ENCODE data around the gene ABCA6.

ABCA6 gene

GRCh38 chr17:69059458-69060175 is 82.1 kb downstream of the ABCA6 start:
- peak; percentile 41 for DNase-seq
- in situ Hi-C loops (cut with MboI; ENCODE audit: low pct_unique_long_range_greater_than_20kb, low sequenced_read_pairs): loop anchor here (25.0 kb wide), 2 partner anchors 178 to 272 kb away; partner anchors contain the start of gene ABCA10

DNA sequence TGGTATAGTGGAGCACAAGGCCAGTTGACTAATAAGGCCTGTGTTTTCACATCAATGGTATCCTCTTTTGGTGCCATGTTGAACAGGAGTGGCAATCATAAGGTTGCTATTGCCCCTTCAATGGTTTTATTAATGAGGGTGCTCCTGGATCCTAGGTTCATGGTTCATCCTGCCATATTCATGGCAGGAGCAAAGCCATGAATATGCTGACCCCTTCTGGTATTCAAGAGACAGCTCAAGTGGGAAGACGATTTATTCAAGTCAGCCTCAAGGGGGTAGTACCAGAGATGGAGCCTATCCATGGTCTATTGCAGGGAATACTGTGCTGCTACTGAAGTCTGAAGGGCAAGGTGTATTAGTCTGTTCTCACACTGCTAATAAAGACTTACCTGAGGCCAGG is 83.5 kb downstream of the ABCA6 start:
- DNase-seq: peak; percentile 63
- in situ Hi-C loops (cut with MboI; ENCODE audit: low pct_unique_long_range_greater_than_20kb, low sequenced_read_pairs): loop anchor here (25.0 kb wide), 2 partner anchors 179 to 271 kb away; partner anchors contain the start of gene ABCA10

- in situ Hi-C loops (cut with MboI; ENCODE audit: low pct_unique_long_range_greater_than_20kb, low sequenced_read_pairs): loop anchor here (25.0 kb wide), 2 partner anchors 180 to 270 kb away; partner anchors contain the start of gene ABCA10
- no peak for DNase-seq
Measured at GRCh38 chr17:69057280-69057679, 84.4 kb downstream of the ABCA6 start.

GRCh38 chr17:69056179-69056823 is 85.4 kb downstream of the ABCA6 start:
- in situ Hi-C loops (cut with MboI; ENCODE audit: low pct_unique_long_range_greater_than_20kb, low sequenced_read_pairs): loop anchor here (25.0 kb wide), 2 partner anchors 181 to 269 kb away; partner anchors contain the start of gene ABCA10

GRCh38 chr17:69055334-69055733 is 86.4 kb downstream of the ABCA6 start:
- in situ Hi-C loops (cut with MboI; ENCODE audit: low pct_unique_long_range_greater_than_20kb, low sequenced_read_pairs): loop anchor here (25.0 kb wide), 2 partner anchors 182 to 268 kb away; partner anchors contain the start of gene ABCA10
- no peak for DNase-seq

More at GRCh38 chr17:69056179-69056823, 85.4 kb downstream of the ABCA6 start:
- no peak for DNase-seq

GRCh38 chr17:69050999-69051775 is 90.5 kb downstream of the ABCA6 start:
- in situ Hi-C loops (cut with MboI; ENCODE audit: low pct_unique_long_range_greater_than_20kb, low sequenced_read_pairs): loop anchor here (25.0 kb wide), 2 partner anchors 186 to 264 kb away; partner anchors contain the start of gene ABCA10
- no peak for DNase-seq

DNA sequence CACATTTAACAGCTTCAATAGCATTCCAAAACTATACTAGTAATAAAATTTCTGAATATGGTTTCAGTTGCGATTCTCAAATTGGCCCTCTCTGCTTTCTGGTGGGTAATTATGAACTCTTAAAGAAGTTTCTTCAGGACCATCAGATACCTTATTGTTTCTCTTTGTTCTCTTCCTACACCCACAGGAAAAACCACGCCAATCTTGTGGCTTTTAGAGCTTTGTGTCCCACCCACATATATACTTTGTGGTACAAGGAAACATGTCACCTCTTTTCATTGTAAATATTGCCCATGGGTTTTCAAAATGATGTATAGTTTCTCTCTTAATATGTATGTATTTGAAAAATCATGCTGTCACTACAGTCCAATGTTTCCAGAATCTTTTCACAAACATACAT is 93.1 kb downstream of the ABCA6 start:
- in situ Hi-C loops (cut with MboI; ENCODE audit: low pct_unique_long_range_greater_than_20kb, low sequenced_read_pairs): no loop called here
- no peak for DNase-seq

DNA sequence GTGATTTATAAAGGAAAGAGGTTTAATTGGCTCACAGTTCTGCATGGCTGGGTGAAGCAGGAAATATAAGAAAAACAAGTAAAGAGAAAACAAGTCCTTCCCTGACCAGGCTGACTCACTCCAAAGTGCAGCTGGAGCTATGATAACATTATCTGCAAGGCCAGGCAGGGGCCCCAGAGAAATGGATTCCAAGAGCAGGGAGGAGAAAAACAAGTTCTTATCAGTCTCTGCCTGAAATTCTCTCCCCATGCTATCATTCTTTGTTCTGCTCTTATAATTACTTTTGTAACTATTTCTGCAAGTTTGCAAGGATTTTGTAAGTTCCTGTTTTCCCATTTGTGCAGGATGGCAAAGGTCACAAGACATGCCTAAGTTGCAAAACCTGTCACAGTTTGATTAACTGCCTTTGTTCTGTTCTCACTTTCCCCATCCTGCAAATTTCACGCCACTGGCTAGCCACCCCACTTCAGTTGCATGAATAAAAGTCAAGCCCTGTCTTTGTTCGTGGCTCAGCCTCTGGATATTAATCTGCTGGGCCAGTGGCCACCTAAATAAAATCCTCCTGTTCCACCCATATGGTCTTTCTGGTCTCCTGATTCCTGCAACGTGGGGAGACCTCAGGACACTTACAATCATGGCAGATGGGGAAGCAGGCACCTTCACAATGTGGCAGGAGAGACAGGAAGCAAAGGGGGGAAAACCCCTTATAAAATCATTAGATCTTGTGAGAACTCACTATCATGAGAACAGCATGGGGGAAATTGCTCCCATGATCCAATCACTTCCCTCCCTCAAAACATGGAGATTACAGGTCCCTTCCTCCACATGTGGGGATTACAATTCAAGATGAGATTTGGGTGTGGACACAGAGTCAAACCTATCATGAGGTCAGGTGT is 94.1 kb downstream of the ABCA6 start:
- in situ Hi-C loops (cut with MboI; ENCODE audit: low pct_unique_long_range_greater_than_20kb, low sequenced_read_pairs): no loop called here
- peak; percentile 97 for DNase-seq

DNA sequence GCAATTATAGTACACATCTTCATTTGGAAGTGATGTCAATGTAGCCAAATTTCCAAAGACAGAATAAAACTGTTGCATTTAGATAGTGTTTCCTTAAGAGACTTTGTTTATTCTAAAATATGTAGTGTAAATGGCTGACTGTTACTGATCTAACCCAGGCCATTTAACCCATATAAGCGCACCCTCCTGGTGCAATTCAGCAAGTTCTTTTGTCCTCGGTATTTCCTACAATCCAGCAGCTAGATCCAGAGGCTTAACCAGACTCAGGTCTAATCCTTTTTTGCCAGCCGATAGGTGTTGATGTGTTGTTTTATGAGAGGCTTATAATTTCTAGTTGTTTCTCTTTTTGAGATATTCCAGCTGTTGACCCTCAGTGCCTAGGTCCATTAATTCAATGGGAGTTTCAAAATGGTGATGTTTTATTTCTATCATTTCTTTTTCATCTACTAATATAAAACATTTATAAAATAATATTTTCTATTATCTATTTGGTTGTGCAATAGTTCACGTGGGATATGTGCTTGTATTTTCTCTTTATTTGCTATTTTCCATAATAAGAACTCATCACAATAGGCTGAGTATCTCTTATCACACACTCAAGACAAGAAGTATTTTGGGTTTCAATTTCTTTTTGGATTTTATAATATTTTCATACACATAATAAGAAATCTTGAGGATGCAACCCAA is 95.4 kb downstream of the ABCA6 start:
- in situ Hi-C loops (cut with MboI; ENCODE audit: low pct_unique_long_range_greater_than_20kb, low sequenced_read_pairs): no loop called here
- no peak for DNase-seq

- no peak for DNase-seq
- in situ Hi-C loops (cut with MboI; ENCODE audit: low pct_unique_long_range_greater_than_20kb, low sequenced_read_pairs): no loop called here
Measured at GRCh38 chr17:69045646-69046045, 96.0 kb downstream of the ABCA6 start.

DNA sequence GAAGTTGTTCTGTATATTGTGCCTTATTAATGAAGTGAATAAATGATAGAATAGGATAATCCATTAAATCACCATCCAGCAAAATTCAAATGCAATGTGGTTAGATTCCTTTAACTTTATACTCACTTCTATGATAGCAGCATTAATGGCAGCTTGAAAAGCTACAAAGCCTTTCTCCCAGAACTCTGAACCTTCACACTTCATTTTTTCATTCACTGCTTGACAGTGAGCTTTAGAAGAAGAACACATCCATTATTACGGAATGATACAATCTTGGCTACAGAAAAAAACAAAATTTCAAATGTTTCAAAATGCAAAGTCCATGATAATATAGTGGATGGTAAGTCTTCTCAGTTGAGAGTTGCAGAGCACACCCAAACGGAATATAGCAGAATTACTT is 97.3 kb downstream of the ABCA6 start:
- DNase-seq: no peak
- in situ Hi-C loops (cut with MboI; ENCODE audit: low pct_unique_long_range_greater_than_20kb, low sequenced_read_pairs): no loop called here

- in situ Hi-C loops (cut with MboI; ENCODE audit: low pct_unique_long_range_greater_than_20kb, low sequenced_read_pairs): no loop called here
- no peak for DNase-seq
Measured at GRCh38 chr17:69043098-69043734, 98.5 kb downstream of the ABCA6 start.

DNA sequence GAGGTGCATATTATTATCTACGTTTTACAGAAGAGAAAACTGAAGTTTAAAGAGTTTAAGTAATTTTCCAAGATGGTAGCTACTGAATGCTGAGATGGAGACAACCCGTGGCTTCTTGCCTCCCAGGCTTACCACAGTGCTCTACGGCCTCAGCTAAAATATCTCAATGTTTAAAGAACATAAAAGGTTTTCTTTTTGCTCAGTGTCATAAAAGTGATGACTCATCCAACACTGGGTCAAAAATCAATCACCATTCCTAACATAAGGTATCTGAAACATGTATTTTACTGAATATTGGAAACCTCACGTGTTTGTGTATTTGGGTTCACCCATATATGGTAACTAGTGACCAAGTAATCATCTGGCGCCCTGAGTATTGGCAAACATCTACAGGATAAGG is 99.4 kb downstream of the ABCA6 start:
- DNase-seq: no peak
- in situ Hi-C loops (cut with MboI; ENCODE audit: low pct_unique_long_range_greater_than_20kb, low sequenced_read_pairs): no loop called here

GRCh38 chr17:69031839-69032238 is 109.9 kb downstream of the ABCA6 start:
- DNase-seq: no peak
- in situ Hi-C loops (cut with MboI; ENCODE audit: low pct_unique_long_range_greater_than_20kb, low sequenced_read_pairs): no loop called here

DNA sequence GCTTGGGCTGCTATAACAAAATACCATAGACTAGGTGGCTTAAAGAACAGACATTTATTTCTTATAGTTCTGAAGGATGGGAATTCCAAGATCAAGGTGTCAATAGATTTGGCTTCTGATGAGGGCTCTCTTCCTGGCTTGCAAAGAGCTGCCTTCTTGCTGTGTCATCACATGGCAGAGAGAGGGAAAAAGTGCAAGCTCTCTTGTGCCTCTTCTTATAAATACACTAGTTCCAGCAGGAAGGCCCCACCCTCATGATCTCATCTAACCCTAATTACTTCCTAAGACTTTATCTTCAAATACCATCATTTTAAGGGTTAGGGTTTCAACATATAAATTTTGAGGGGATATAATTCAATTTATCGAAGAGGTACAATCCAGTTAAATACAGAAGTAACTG is 111.5 kb downstream of the ABCA6 start:
- DNase-seq: peak; percentile 37
- in situ Hi-C loops (cut with MboI; ENCODE audit: low pct_unique_long_range_greater_than_20kb, low sequenced_read_pairs): no loop called here
